Adrenal gland (tissue), 12 donors: Measurements from ENCODE around the gene BEST1. TPM values are rescaled to one million over a fixed set of nuclear protein-coding genes. Genes with fewer than 3 reads are reported as not detected.
A peak's percentile ranks its signal among the peaks of the same experiment; 100 is the strongest.

Experiments
- DNase-seq, 7 donors: peaks; one replicate each; pipeline ENCODE4 v3.0.0-alpha.2; 2019 to 2020
- H3K27ac ChIP-seq, 5 donors: fragments of 200-600 bp; sonication (generic) in 4 of 5; 1 replicate in 3 of 5; 2 replicates in 2 of 5; pipeline versions ENCODE4 v1.5.1 to v1.8.0; 2016 to 2020; ENCODE audit warnings: mild to moderate bottlenecking in 1 of 5
- H3K27me3 ChIP-seq: fragments of 200-600 bp; 2 replicates; pipeline ENCODE4 v1.8.0; 2021
- H3K36me3 ChIP-seq, 2 donors: fragments of 200-600 bp; replicated peaks in 1 of 2; 1 replicate in 1 of 2; 2 replicates in 1 of 2; pipeline versions ENCODE4 v1.5.1 to v1.8.0; 2018 to 2022
- H3K4me1 ChIP-seq, 2 donors: fragments of 200-600 bp; replicated peaks in 1 of 2; 1 replicate in 1 of 2; 2 replicates in 1 of 2; pipeline versions ENCODE4 v1.5.1 to v1.8.0; 2018 to 2021
- H3K4me3 ChIP-seq, 4 donors: fragments of 200-600 bp; sonication (generic) in 3 of 4; one replicate each; pipeline ENCODE4 v1.5.1; 2016 to 2018
- H3K9me3 ChIP-seq, 3 donors: fragments of 200-600 bp; sonication (generic) in 1 of 3; replicated peaks in 1 of 3; 1 replicate in 2 of 3; 2 replicates in 1 of 3; pipeline versions ENCODE4 v1.5.1 to v1.8.0; 2016 to 2021
- POLR2A ChIP-seq, 2 donors: fragments of 450-650 bp; IDR thresholded peaks; one replicate each; pipeline ENCODE4 v1.6.1; 2017; ENCODE audit warnings: antibody characterized with exemption in 2 of 2, mild to moderate bottlenecking in 2 of 2, moderate library complexity in 1 of 2
- WGBS, 4 donors: extraction: QIAGEN DNeasy Blood & Tissue Kit in 2 of 4; methylation state at CpG; one replicate each; pipeline versions ENCODE4 v1.1.5 to v1.1.7; 2013 to 2017; 5-methylcytosine and 5-hydroxymethylcytosine counted together
- intact Hi-C, 2 donors: fragments of 100-400 bp; cut with DNase I; formaldehyde crosslinking; loops; one replicate each; pipeline versions ENCODE4 v1.14.1 to v1.15.0; 2022 to 2023
- polyA plus RNA-seq, 3 donors: library from polyadenylated mRNA; stranded (reverse); fragments of 200-250 nt in 2 of 3; fragments of 350-450 nt in 1 of 3; fragmentation: Illumina TruSeq in 1 of 3; extraction: RNeasy Lipid Tissue Mini Kit (QIAGEN cat#74804) in 1 of 3; gene quantifications; one replicate each; pipeline ENCODE4 v1.2.3, GENCODE V29; 2013 to 2014
- total RNA-seq, 9 donors: library from RNA; depleted of rRNA in 4 of 9; stranded (reverse); fragments of >200 nt in 4 of 9; fragments of 120-200 nt in 1 of 9; fragmentation: NEBNext Ultra II Directional in 1 of 9; extraction: Animal tissue kit (Norgen Biotek cat#: 25700) in 1 of 9; gene quantifications; one replicate each; pipeline versions ENCODE4 v1.1.0 to v1.2.4, GENCODE V29; 2013 to 2023
- TF ChIP-seq, protein P1 (sequence below), 6 experiments: fragments of 450-650 bp in 4 of 6; fragments of 200-600 bp in 2 of 6; sonication (generic) in 1 of 6; IDR thresholded peaks; 1 replicate in 5 of 6; 2 replicates in 1 of 6; pipeline versions ENCODE4 v1.5.1 to v1.8.0; 2016 to 2021; ENCODE audit warnings: antibody characterized with exemption in 6 of 6, mild to moderate bottlenecking in 2 of 6, moderate library complexity in 1 of 6
- donor health status: healthy with polysubstance abuse.
- donor health status: Bipolar disorder and iron deficiency.
- donor health status: DM: yes; HTN: yes; CAD: no.
- donor health status: DM: no; HTN: no; CAD: no.
- donor health status: DM: no; HTN: no; CAD: no.
- donor health status: DM: yes; HTN: yes; CAD: no.

Gene BEST1
- total and polyA plus RNA-seq, 12 donors = 0.44 to 6.8 (median 3.9) TPM

DNA sequence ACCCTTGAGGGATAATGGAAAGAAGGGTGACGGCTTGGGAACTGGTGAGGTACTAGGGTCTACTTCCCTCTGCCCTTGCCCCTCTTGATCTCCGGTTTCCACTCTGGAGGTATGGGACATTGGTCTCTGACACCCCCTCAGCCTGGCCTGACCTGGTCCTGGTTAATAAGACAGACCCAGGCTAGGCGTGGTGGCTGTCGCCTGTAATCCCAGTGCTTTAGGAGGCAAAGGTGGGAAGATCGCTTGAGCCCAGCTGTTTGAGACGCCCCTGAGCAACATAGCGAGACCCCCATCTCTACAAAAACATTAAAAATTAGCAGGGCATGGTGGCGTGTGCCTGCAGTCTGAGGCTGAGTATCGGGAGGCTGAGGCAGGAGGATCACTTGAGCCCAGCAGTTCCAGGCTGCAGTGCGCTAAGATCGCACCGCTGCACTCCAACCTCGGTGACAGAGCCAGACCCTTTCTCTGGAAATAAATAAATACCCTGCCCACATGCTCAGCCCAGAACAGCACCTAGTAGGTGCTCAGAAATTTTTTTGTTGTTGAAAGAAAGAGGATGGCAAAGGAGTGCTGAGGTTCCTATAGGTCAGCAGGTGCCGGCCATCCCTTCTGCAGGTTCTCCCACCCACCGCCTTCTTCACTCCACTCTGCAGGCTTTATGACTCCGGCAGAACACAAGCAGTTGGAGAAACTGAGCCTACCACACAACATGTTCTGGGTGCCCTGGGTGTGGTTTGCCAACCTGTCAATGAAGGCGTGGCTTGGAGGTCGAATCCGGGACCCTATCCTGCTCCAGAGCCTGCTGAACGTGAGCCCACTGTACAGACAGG lies 6.3 kb downstream of the BEST1 start:
- H3K36me3 ChIP-seq = no peaks in the 10 kb centered on the region
- peak in 2 of 7 donors; percentile 14 to 19 for DNase-seq
- no peaks in the 10 kb centered on the region for H3K27me3 ChIP-seq
- no peak for TF ChIP-seq POLR2A (IDR thresholded peaks at IDR 0.05)
- TF ChIP-seq, protein P1, sequence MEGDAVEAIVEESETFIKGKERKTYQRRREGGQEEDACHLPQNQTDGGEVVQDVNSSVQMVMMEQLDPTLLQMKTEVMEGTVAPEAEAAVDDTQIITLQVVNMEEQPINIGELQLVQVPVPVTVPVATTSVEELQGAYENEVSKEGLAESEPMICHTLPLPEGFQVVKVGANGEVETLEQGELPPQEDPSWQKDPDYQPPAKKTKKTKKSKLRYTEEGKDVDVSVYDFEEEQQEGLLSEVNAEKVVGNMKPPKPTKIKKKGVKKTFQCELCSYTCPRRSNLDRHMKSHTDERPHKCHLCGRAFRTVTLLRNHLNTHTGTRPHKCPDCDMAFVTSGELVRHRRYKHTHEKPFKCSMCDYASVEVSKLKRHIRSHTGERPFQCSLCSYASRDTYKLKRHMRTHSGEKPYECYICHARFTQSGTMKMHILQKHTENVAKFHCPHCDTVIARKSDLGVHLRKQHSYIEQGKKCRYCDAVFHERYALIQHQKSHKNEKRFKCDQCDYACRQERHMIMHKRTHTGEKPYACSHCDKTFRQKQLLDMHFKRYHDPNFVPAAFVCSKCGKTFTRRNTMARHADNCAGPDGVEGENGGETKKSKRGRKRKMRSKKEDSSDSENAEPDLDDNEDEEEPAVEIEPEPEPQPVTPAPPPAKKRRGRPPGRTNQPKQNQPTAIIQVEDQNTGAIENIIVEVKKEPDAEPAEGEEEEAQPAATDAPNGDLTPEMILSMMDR (IDR thresholded peaks at IDR 0.05) = no peak
- H3K4me3 ChIP-seq = peak overlapping the region in 1 of 4 donors; percentile 50
- intact Hi-C loops = loop anchor here in 1 of 2 donors (10.0 kb wide), 1 partner anchor 172 kb away; no protein-coding TSS in a partner anchor
- WGBS, 4 donors = 88 to 92% (median 91%) methylated on average over 19 to 20 of the region's 20 CpGs
- peak overlapping the region in 3 of 5 donors; percentile 26 to 88 (median 82) for H3K27ac ChIP-seq
- peaks cover 5 to 10% of the 10 kb centered on the region in 2 donors for H3K4me1 ChIP-seq
- no peaks in the 10 kb centered on the region for H3K9me3 ChIP-seq

DNA sequence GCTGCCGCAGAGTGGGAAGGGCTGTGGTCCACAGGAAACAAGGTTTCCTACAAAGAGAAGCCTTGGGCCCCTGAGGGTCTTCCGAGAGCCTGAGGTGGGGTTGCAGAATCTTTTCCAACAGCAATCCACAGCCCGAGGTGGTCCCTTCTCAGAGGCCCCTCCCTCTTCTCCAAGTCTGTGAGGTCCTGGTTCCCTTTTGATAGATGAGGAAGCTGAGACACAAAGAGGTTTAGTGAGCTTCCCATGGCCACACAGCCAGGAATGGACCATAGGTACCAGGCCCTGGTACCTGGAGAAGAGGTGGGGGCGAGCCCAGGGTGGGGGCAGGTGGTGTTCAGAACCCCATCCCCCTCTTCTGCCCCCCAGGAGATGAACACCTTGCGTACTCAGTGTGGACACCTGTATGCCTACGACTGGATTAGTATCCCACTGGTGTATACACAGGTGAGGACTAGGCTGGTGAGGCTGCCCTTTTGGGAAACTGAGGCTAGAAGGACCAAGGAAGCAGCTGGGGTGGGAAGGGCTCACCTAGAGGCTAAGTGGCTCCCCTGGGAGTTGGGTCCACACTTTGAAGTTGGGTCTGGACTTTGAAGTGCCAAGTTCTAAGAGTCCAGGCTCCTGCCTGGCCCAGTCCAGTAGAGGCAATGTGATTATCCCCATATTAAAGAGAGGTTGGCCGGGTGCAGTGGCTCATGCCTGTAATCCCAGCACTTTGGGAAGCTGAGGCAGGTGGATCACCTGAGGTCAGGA lies 7.0 kb downstream of the BEST1 start:
- intact Hi-C loops = loop anchor here in 1 of 2 donors (10.0 kb wide), 1 partner anchor 172 kb away; no protein-coding TSS in a partner anchor
- H3K9me3 ChIP-seq = no peaks in the 10 kb centered on the region
- peak in 2 of 7 donors; percentile 21 to 48 for DNase-seq
- TF ChIP-seq, protein P1 (IDR thresholded peaks at IDR 0.05) = no peak
- TF ChIP-seq POLR2A (IDR thresholded peaks at IDR 0.05) = no peak
- H3K4me1 ChIP-seq = peaks cover 5 to 16% of the 10 kb centered on the region in 2 donors
- 85 to 92% (median 88%) methylated on average over 5 to 7 of the region's 7 CpGs for WGBS, 4 donors
- H3K4me3 ChIP-seq = no peak overlapping the region
- no peak overlapping the region for H3K27ac ChIP-seq
- H3K27me3 ChIP-seq = no peaks in the 10 kb centered on the region
- no peaks in the 10 kb centered on the region for H3K36me3 ChIP-seq

DNA sequence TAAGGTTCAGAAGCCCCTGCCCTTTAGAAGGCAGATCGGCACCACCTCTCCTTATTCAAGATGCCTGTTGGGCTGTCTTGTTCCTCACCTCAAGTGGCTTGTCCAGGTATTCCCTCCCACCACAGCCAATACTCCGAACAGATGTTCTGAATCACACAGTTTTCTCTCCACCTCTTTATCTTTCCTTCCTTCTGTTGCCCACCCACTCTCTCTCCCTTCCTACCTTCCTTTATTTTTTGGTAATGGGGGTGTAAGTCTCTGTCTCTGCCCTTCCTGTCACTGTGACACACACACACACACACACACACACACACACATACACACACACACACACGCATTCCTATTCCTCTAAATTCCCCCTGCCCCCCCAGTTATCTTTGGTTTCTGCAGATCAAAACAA lies 8.4 kb downstream of the BEST1 start:
- no peak for TF ChIP-seq POLR2A (IDR thresholded peaks at IDR 0.05)
- TF ChIP-seq, protein P1 (IDR thresholded peaks at IDR 0.05) = no peak
- peak in 1 of 7 donors; percentile 2 for DNase-seq
- Histone ChIP-seq H3K4me3 (no peak overlapping the region), H3K9me3 (no peaks in the 10 kb centered on the region), H3K4me1 (peaks cover 5 to 17% of the 10 kb centered on the region in 2 donors), H3K27me3 (no peaks in the 10 kb centered on the region), H3K27ac (no peak overlapping the region), H3K36me3 (peaks cover 0 to 4% of the 10 kb centered on the region in 2 donors)
- WGBS, 4 donors = 65 to 75% (median 66%) methylated on average over 3 of the region's 3 CpGs
- intact Hi-C loops = loop anchor here in 1 of 2 donors (10.0 kb wide), 1 partner anchor 174 kb away; no protein-coding TSS in a partner anchor

DNA sequence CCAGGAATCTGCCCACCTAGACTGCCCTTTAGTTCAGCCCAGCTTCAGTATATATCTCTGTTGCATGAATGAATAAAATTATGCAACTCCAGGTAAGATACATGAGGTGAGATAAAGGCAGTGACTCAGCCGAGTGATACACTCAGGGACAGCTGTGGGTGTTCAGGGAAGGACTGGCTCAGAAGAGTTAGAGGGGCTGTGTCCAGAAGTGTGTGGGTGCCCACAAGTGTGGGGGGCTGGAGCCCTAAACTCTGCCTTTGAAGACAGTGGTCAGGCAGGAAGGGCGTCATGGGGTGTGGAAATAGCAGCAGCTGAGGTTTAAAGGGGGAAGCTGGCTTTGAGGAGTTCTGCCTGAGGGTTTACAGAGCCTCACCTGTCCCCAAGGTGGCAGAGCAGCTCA lies 9.0 kb downstream of the BEST1 start:
- peak in 3 of 7 donors; percentile 3 to 19 (median 7) for DNase-seq
- Histone ChIP-seq H3K4me3 (no peak overlapping the region), H3K9me3 (no peaks in the 10 kb centered on the region), H3K27me3 (no peaks in the 10 kb centered on the region), H3K36me3 (peaks cover 0 to 10% of the 10 kb centered on the region in 2 donors), H3K27ac (no peak overlapping the region), H3K4me1 (peaks cover 10 to 22% of the 10 kb centered on the region in 2 donors)
- TF ChIP-seq, protein P1 (IDR thresholded peaks at IDR 0.05) = no peak
- TF ChIP-seq POLR2A (IDR thresholded peaks at IDR 0.05) = no peak
- 23 to 46% (median 29%) methylated on average over 2 of the region's 2 CpGs for WGBS, 4 donors
- intact Hi-C loops = loop anchor here in 1 of 2 donors (10.0 kb wide), 1 partner anchor 174 kb away; no protein-coding TSS in a partner anchor
